Epidermal melanocyte (primary cell): Measurements from ENCODE around the gene PTCD3.

ENCODE experiments used
- DNase-seq: peaks from one replicate; pipeline ENCODE4 v3.0.0; 2011; ENCODE audit warnings: low spot score; ENCODE audit not compliant: insufficient read length

PTCD3 gene

GRCh38 chr2:86081724-86082123 lies 24.3 kb upstream of the PTCD3 start:
- DNase-seq, result no peak

GRCh38 chr2:86082756-86083155 lies 23.3 kb upstream of the PTCD3 start:
- DNase-seq, result no peak

- no peak for DNase-seq
Measured at GRCh38 chr2:86087936-86088850, 17.8 kb upstream of the PTCD3 start.

GRCh38 chr2:86094229-86094628 lies 11.8 kb upstream of the PTCD3 start:
- no peak for DNase-seq

GRCh38 chr2:86097114-86097896 lies 8.7 kb upstream of the PTCD3 start:
- no peak for DNase-seq

GRCh38 chr2:86097913-86098312 lies 8.1 kb upstream of the PTCD3 start:
- DNase-seq, result no peak

GRCh38 chr2:86102157-86102556 lies 3.9 kb upstream of the PTCD3 start:
- DNase-seq, result no peak

GRCh38 chr2:86105252-86105968 lies 625 bp upstream of the PTCD3 start, which contains the start of gene POLR1A:
POLR1A (minus strand) TSS chr2:86105886; CDS start chr2:86105776, 110 bp downstream.
- DNase-seq, result peak; percentile 29

- DNase-seq, result no peak
Measured at GRCh38 chr2:86107031-86107430, 996 bp downstream of the PTCD3 start.

GRCh38 chr2:86118130-86118529 lies 12.1 kb downstream of the PTCD3 start:
- no peak for DNase-seq

GRCh38 chr2:86123328-86123925 lies 17.4 kb downstream of the PTCD3 start:
- DNase-seq, result no peak

GRCh38 chr2:86124683-86125082 lies 18.6 kb downstream of the PTCD3 start:
- no peak for DNase-seq

- DNase-seq, result no peak
Measured at GRCh38 chr2:86134709-86135108, 28.7 kb downstream of the PTCD3 start.

GRCh38 chr2:86135653-86136052 lies 29.6 kb downstream of the PTCD3 start:
- no peak for DNase-seq

GRCh38 chr2:86136141-86136540 lies 30.1 kb downstream of the PTCD3 start:
- DNase-seq, result no peak

- DNase-seq, result no peak
Measured at GRCh38 chr2:86138736-86139625, 32.9 kb downstream of the PTCD3 start.

- DNase-seq, result no peak
Measured at GRCh38 chr2:86139981-86140380, 33.9 kb downstream of the PTCD3 start.

GRCh38 chr2:86140969-86141392 lies 34.9 kb downstream of the PTCD3 start:
- DNase-seq, result no peak

- no peak for DNase-seq
Measured at GRCh38 chr2:86142436-86143257, 36.6 kb downstream of the PTCD3 start.
